SJSA1 (cell line): ENCODE data around the gene TAAR8. TPM values are rescaled to one million over a fixed set of nuclear protein-coding genes. Genes with fewer than 3 reads are reported as not detected.
A peak's percentile ranks its signal among the peaks of the same experiment; 100 is the strongest.

Source experiments
- DNase-seq, 2 experiments: peaks; one replicate each; pipeline ENCODE4 v3.0.0-alpha.2; 2015 to 2020; ENCODE audit warnings: low spot score in 2 of 2, low read depth in 1 of 2
- H3K27ac ChIP-seq: fragments of 250-450 bp; sonication (Bioruptor Pico); 2 replicates; pipeline ENCODE4 v1.5.1; 2020; ENCODE audit warnings: mild to moderate bottlenecking, moderate library complexity
- H3K27me3 ChIP-seq: fragments of 250-450 bp; sonication (Bioruptor Pico); replicated peaks from 2 replicates; pipeline ENCODE4 v1.5.1; 2020; ENCODE audit warnings: mild to moderate bottlenecking, moderate library complexity
- H3K36me3 ChIP-seq: fragments of 250-450 bp; sonication (Bioruptor Pico); 2 replicates; pipeline ENCODE4 v1.5.1; 2020; ENCODE audit warnings: mild to moderate bottlenecking
- H3K4me1 ChIP-seq: fragments of 250-450 bp; sonication (Bioruptor Pico); replicated peaks from 2 replicates; pipeline ENCODE4 v1.6.1; 2021; ENCODE audit warnings: mild to moderate bottlenecking
- H3K4me3 ChIP-seq: fragments of 250-450 bp; sonication (Bioruptor Pico); 2 replicates; pipeline ENCODE4 v1.5.1; 2020; ENCODE audit warnings: mild to moderate bottlenecking
- H3K9me3 ChIP-seq: fragments of 250-450 bp; sonication (Bioruptor Pico); replicated peaks from 2 replicates; pipeline ENCODE4 v1.5.1; 2020; ENCODE audit warnings: mild to moderate bottlenecking
- total RNA-seq: library from RNA; depleted of rRNA; stranded (reverse); fragments of >200 nt; shearing (Covaris generic); gene quantifications from 2 replicates; pipeline ENCODE4 v1.2.3, GENCODE V29; 2014; rRNA removed

Gene TAAR8
- not detected in 2 replicates for total RNA-seq

DNA sequence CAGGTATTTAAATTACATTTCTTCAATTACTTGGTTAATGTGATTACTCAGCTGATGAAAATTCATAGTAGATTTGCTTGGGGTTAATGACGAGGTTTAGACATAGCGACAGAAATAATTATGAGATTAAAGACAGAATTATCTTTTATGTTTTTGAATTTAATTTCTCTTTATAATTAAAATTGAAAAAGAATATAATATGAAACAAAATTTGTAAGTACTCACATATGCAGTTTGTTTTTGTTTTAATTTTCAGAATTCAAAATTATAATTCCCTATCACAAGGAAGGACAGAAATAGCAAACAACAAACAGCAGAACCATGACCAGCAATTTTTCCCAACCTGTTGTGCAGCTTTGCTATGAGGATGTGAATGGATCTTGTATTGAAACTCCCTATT, at the start of gene TAAR8:
Gene TAAR8, plus strand, starts transcription at position 301 of the 400 bp plus-strand sequence. Its CDS starts 21 bp downstream, at position 322.
- H3K27ac ChIP-seq: no peak within 1 kb of the TSS
- H3K9me3 ChIP-seq: no peaks in the 10 kb centered on the region
- DNase-seq: no peak
- peaks cover 3% of the 10 kb centered on the region; the same call in 1 of the 2 replicates for H3K27me3 ChIP-seq
- no peak within 1 kb of the TSS for H3K4me3 ChIP-seq
- no peaks in the 10 kb centered on the region for H3K36me3 ChIP-seq
- H3K4me1 ChIP-seq: no peaks in the 10 kb centered on the region

DNA sequence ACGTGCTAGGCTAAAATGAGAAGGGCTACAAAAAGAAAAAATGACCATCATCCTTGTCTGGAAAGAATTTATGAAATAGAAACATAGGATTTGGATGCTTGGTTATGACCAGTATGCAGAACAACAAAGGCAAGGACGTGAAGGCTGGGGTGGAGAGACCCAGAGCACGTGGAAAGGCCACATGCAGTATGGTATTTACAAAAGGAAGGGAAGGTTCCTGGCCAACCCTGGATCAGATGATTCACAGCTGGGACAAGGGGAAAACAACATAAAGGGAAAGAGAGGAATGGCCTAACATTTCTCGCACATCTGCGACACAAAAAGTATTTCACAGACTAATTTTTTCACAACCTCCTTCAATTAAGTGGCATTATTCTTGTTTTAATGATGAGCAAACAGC, 47.7 kb upstream of the TAAR8 start:
- no peaks in the 10 kb centered on the region for H3K27me3 ChIP-seq
- peaks cover 18% of the 10 kb centered on the region for H3K36me3 ChIP-seq
- H3K4me1 ChIP-seq: no peaks in the 10 kb centered on the region
- no peak for DNase-seq
- H3K27ac ChIP-seq: no peak overlapping the region
- no peak overlapping the region for H3K4me3 ChIP-seq
- H3K9me3 ChIP-seq: no peaks in the 10 kb centered on the region

GRCh38 chr6:132505158-132505557, 47.3 kb upstream of the TAAR8 start:
- no peaks in the 10 kb centered on the region for H3K4me1 ChIP-seq
- H3K27me3 ChIP-seq: no peaks in the 10 kb centered on the region
- no peak overlapping the region for H3K4me3 ChIP-seq
- no peak overlapping the region for H3K27ac ChIP-seq
- peaks cover 18% of the 10 kb centered on the region for H3K36me3 ChIP-seq
- no peaks in the 10 kb centered on the region for H3K9me3 ChIP-seq
- no peak for DNase-seq

DNA sequence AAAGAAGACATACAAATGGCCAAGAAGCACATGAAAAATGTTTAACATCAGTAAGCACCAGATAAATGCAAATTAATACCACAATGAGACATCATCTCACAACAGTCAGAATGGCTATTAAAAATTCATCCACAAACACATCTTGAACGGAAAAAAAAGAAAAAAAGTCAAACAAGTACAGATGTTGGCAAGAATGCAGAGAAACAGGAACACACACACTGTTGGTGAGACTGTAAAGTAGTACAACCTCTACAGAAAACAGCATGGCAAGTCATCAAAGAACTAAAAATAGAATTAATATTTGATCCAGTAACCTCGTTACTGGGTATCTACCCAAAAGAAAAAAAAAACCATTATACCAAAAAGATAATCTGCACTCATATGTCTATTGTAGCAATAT, 46.0 kb upstream of the TAAR8 start:
- H3K36me3 ChIP-seq: peaks cover 10% of the 10 kb centered on the region
- no peak overlapping the region for H3K4me3 ChIP-seq
- H3K4me1 ChIP-seq: peaks cover 6% of the 10 kb centered on the region
- H3K27me3 ChIP-seq: no peaks in the 10 kb centered on the region
- DNase-seq: no peak
- H3K9me3 ChIP-seq: 0 out of 2 replicates have a peak, but pooled peaks cover under 1% of the 10 kb centered on the region
- no peak overlapping the region for H3K27ac ChIP-seq

DNA sequence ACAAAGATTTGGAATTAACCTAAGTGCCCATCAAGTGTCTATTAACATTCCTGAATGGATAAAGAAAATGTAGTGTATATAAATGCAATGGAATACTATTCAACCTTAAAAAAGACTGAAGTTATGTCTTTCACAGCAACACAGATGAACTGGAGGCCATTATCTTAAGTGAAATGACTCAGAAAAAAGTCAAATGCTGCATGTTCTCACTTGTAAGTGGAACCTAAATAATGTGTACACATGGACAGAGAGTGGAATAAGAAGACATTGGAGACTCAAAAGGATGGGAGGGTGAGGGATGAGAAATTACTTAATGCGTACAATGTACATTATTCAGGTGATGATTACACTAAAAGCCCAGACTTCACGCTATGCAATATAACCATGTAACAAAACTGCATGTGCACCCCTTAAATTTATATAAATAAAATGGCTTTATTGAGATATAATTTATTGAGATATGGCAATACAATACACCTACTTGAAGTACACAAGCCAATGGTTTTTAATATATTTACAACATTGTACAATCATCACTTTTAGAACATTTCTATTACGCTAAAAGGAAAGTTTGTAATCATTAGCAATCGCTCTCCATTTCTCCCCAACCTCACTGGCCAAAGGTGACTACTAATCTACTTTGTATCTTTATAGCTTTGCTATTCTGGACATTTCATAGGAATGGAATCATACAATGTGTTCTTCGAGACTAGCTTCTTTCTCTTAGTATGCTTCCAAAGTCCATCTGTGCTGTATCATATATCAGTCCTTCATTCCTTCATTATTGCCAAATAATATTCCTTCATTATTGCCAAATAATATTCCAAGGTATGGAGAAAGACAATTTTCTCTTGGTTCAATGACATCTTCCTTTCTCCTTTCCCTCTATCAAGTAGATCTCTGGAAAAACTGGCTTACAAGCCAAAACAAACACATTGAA, 45.3 kb upstream of the TAAR8 start:
- Histone ChIP-seq H3K4me1 (peaks cover 11% of the 10 kb centered on the region), H3K36me3 (peaks cover 6% of the 10 kb centered on the region), H3K9me3 (0 out of 2 replicates have a peak, but pooled peaks cover 3% of the 10 kb centered on the region), H3K27me3 (no peaks in the 10 kb centered on the region), H3K4me3 (no peak overlapping the region), H3K27ac (no peak overlapping the region)
- no peak for DNase-seq

- DNase-seq: no peak
- Histone ChIP-seq H3K4me1 (peaks cover 20% of the 10 kb centered on the region), H3K27ac (no peak overlapping the region), H3K36me3 (peaks cover 8% of the 10 kb centered on the region), H3K4me3 (no peak overlapping the region), H3K9me3 (0 out of 2 replicates have a peak, but pooled peaks cover 3% of the 10 kb centered on the region), H3K27me3 (peaks cover 13% of the 10 kb centered on the region; the same call in 1 of the 2 replicates)
These were observed 41.2 kb upstream of the TAAR8 start for GRCh38 chr6:132511210-132511830.

DNA sequence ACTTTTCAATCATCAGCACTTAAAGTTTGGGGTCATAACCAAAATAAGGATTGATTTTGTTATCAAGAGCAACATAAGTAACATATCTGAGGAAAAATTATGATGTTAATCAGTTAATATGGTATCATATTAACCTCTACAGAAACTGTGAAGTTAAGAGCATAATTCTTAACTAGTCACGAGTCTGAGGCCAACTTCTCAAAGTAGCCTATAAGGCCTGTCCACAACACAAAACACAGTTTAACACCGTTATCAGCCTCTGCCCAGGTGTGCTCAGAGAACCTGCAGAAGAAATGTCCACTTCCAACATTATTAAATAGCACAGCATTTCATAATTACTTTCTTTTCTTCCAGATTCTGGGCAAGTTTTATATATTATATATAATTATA, 40.6 kb upstream of the TAAR8 start:
- no peak for DNase-seq
- Histone ChIP-seq H3K4me1 (peaks cover 20% of the 10 kb centered on the region), H3K9me3 (0 out of 2 replicates have a peak, but pooled peaks cover 3% of the 10 kb centered on the region), H3K36me3 (peaks cover 8% of the 10 kb centered on the region), H3K27me3 (peaks cover 13% of the 10 kb centered on the region; the same call in 1 of the 2 replicates), H3K27ac (no peak overlapping the region), H3K4me3 (peak overlapping the region; percentile 94; the same call in 1 of the 2 replicates)

DNA sequence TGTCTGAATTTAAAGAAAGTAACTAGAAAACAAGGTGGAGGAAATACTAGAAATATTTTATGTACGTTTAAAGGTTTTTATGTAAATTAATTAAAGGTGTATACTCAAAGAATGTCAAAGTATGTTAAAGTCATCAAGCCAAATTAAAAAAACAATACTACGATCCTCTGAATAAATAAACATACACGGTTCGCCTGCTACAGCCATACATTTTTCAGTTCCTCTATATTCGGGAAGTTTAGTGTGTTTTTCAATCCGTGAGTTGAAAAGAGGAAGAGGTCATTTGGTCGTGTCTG, 40.2 kb upstream of the TAAR8 start:
- H3K36me3 ChIP-seq: peaks cover 8% of the 10 kb centered on the region
- H3K9me3 ChIP-seq: 0 out of 2 replicates have a peak, but pooled peaks cover 3% of the 10 kb centered on the region
- H3K27me3 ChIP-seq: peaks cover 13% of the 10 kb centered on the region; the same call in 1 of the 2 replicates
- H3K4me1 ChIP-seq: peaks cover 20% of the 10 kb centered on the region
- DNase-seq: no peak
- H3K27ac ChIP-seq: peak overlapping the region; percentile 60
- peak overlapping the region; percentile 94 for H3K4me3 ChIP-seq

- peaks cover 8% of the 10 kb centered on the region for H3K36me3 ChIP-seq
- H3K9me3 ChIP-seq: 0 out of 2 replicates have a peak, but pooled peaks cover 3% of the 10 kb centered on the region
- peaks cover 20% of the 10 kb centered on the region for H3K4me1 ChIP-seq
- H3K27me3 ChIP-seq: peaks cover 13% of the 10 kb centered on the region; the same call in 1 of the 2 replicates
- H3K4me3 ChIP-seq: peak within 1 kb of the TSS; percentile 94
- peak within 1 kb of the TSS; percentile 60 for H3K27ac ChIP-seq
- DNase-seq: peak; percentile 91 to 98
These were observed 39.5 kb upstream of the TAAR8 start, which contains the start of gene STX7 for GRCh38 chr6:132512638-132513632. Gene STX7, minus strand, starts transcription at chr6:132513116. Its CDS starts 9,586 bp downstream, at chr6:132503530.

- no peak for DNase-seq
- H3K36me3 ChIP-seq: peaks cover 5% of the 10 kb centered on the region
- H3K4me1 ChIP-seq: peaks cover 20% of the 10 kb centered on the region
- H3K27me3 ChIP-seq: peaks cover 20% of the 10 kb centered on the region; the same call in 1 of the 2 replicates
- 0 out of 2 replicates have a peak, but pooled peaks cover 3% of the 10 kb centered on the region for H3K9me3 ChIP-seq
- H3K4me3 ChIP-seq: no peak overlapping the region; the same call in 1 of the 2 replicates
- peak overlapping the region; percentile 60 for H3K27ac ChIP-seq
These were observed 38.5 kb upstream of the TAAR8 start for GRCh38 chr6:132513831-132514545.

DNA sequence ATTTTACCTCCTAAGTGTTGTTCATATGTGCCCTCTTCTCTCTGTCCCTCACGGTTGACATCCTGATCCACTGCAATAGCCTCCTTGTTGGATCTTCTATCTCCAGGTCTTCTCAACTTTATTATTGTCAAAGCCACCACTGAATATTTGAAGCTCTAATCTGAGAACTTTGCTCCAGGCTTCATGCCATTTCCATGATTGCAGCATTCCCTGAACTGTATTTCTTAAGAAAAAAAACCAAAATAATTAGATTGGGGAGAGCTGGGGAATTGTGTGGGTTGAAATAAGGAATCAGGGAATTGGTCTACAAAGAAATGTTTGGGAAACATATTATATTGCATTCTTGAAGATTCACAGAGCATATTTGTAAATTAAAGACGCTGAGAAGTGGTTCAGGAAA, 37.1 kb upstream of the TAAR8 start:
- Histone ChIP-seq H3K27ac (no peak overlapping the region), H3K4me1 (peaks cover 20% of the 10 kb centered on the region), H3K27me3 (peaks cover 22% of the 10 kb centered on the region; the same call in 1 of the 2 replicates), H3K4me3 (no peak overlapping the region), H3K9me3 (0 out of 2 replicates have a peak, but pooled peaks cover 3% of the 10 kb centered on the region), H3K36me3 (peaks cover 5% of the 10 kb centered on the region)
- no peak for DNase-seq

DNA sequence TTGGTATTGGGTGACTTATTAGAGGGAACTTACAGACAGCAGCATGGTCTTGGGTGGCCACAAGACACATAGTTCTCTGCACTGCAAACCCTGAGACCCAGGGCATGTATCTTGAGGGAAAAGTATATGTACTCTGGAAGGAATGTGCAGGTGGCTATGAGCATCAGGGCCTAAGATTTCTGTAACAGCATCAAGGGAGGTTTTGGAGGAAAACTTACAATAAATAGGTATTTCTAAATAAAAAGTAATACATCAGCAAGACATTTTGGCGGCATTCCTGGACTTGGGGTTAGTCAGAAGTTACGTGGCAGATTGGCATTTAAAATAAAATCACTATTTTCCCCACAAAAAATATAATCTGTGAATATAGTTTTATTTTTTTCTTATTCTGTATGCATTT, 31.5 kb upstream of the TAAR8 start:
- Histone ChIP-seq H3K4me3 (no peak overlapping the region), H3K36me3 (no peaks in the 10 kb centered on the region), H3K27me3 (peaks cover 31% of the 10 kb centered on the region), H3K4me1 (no peaks in the 10 kb centered on the region), H3K9me3 (no peaks in the 10 kb centered on the region), H3K27ac (no peak overlapping the region)
- no peak for DNase-seq
